ENCODE measurements around the gene ADAM15. TPM values are rescaled to one million over a fixed set of nuclear protein-coding genes. Genes with fewer than 3 reads are reported as not detected.

Gene ADAM15
- total and polyA plus RNA-seq, 4 donors = 10.8 to 26.8 (median 17.5) TPM

GRCh38 chr1:155017041-155017945, 33.8 kb upstream of the ADAM15 start:
- Histone ChIP-seq H3K9ac (ENCODE audit: low read depth in 1 of 2, low read length in 2 of 2) (no peak overlapping the region), H3K4me3 (ENCODE audit: low read depth in 1 of 3, low read length in 3 of 3) (peak overlapping the region in 1 of 3 donors; percentile 25), H3K4me1 (ENCODE audit: control insufficient read depth in 4 of 4, insufficient read depth in 4 of 4, low read length in 3 of 4) (peaks cover 9 to 50% (median 29%) of the 10 kb centered on the region in 4 donors), H3K36me3 (ENCODE audit: control insufficient read depth in 4 of 4, insufficient read depth in 3 of 4, low read depth in 1 of 4, low read length in 3 of 4) (peaks cover 3 to 19% (median 9%) of the 10 kb centered on the region in 4 donors), H3K27ac (ENCODE audit: low read depth in 1 of 2, low read length in 2 of 2) (peak overlapping the region; percentile 46 to 70), H3K27me3 (ENCODE audit: control insufficient read depth in 4 of 4, insufficient read depth in 4 of 4, low read length in 3 of 4) (no peaks in the 10 kb centered on the region), H3K9me3 (ENCODE audit: control insufficient read depth in 4 of 4, low read length in 3 of 4) (no peaks in the 10 kb centered on the region)
- peak; percentile 86 for DNase-seq (ENCODE audit: low spot score)
- WGBS = 9% methylated on average over 49 of the region's 49 CpGs
- TF ChIP-seq RAD21 (IDR thresholded peaks at IDR 0.05) (peak; percentile 79 to 87), FOXA2 (IDR thresholded peaks at IDR 0.05) (no peak), REST (IDR thresholded peaks at IDR 0.05) (no peak), EGR1 (IDR thresholded peaks at IDR 0.05; ENCODE audit: low read depth in 2 of 2) (peak; percentile 30 to 44), JUND (IDR thresholded peaks at IDR 0.05) (no peak), CTCF (IDR thresholded peaks at IDR 0.05; ENCODE audit: low read depth, low read length, missing input control) (peak; percentile 95), SP1 (IDR thresholded peaks at IDR 0.05) (peak; percentile 58), HNF4G (IDR thresholded peaks at IDR 0.05) (no peak), HNF4A (conservative IDR thresholded peaks at IDR 0.05) (peak in 1 of 2 donors; percentile 23), TAF1 (conservative IDR thresholded peaks at IDR 0.05) (no peak), RXRA (IDR thresholded peaks at IDR 0.05) (peak in 1 of 2 donors; percentile 20), YY1 (IDR thresholded peaks at IDR 0.05) (peak; percentile 59), NR2F2 (IDR thresholded peaks at IDR 0.05) (no peak)

- no peaks in the 10 kb centered on the region for H3K9me3 ChIP-seq (ENCODE audit: control insufficient read depth in 4 of 4, low read length in 3 of 4)
- 69% methylated on average over 6 of the region's 6 CpGs for WGBS
- no peak overlapping the region for H3K9ac ChIP-seq (ENCODE audit: low read depth in 1 of 2, low read length in 2 of 2)
- H3K36me3 ChIP-seq (ENCODE audit: control insufficient read depth in 4 of 4, insufficient read depth in 3 of 4, low read depth in 1 of 4, low read length in 3 of 4) = peaks cover 3 to 19% (median 9%) of the 10 kb centered on the region in 4 donors
- H3K4me1 ChIP-seq (ENCODE audit: control insufficient read depth in 4 of 4, insufficient read depth in 4 of 4, low read length in 3 of 4) = peaks cover 6 to 46% (median 24%) of the 10 kb centered on the region in 4 donors
- TF ChIP-seq YY1 (IDR thresholded peaks at IDR 0.05) (no peak), FOXA2 (IDR thresholded peaks at IDR 0.05) (no peak), EGR1 (IDR thresholded peaks at IDR 0.05; ENCODE audit: low read depth in 2 of 2) (no peak), ZBTB33 (IDR thresholded peaks at IDR 0.05) (no peak), RXRA (IDR thresholded peaks at IDR 0.05) (no peak), RAD21 (IDR thresholded peaks at IDR 0.05) (no peak), GABPA (IDR thresholded peaks at IDR 0.05 in 1 of 2, conservative IDR thresholded peaks at IDR 0.05 in 1 of 2) (no peak), JUND (IDR thresholded peaks at IDR 0.05) (no peak), HNF4G (IDR thresholded peaks at IDR 0.05) (no peak), REST (IDR thresholded peaks at IDR 0.05) (no peak)
- H3K27ac ChIP-seq (ENCODE audit: low read depth in 1 of 2, low read length in 2 of 2) = peak overlapping the region; percentile 46 to 70
- no peak for DNase-seq (ENCODE audit: low spot score)
- no peaks in the 10 kb centered on the region for H3K27me3 ChIP-seq (ENCODE audit: control insufficient read depth in 4 of 4, insufficient read depth in 4 of 4, low read length in 3 of 4)
- no peak overlapping the region for H3K4me3 ChIP-seq (ENCODE audit: low read depth in 1 of 3, low read length in 3 of 3)
Observed at GRCh38 chr1:155017946-155018316, 33.2 kb upstream of the ADAM15 start.
